Spleen (tissue), 7 donors: ENCODE data around the gene ATP5F1D.
"Not testable (repeated sequence)": the region's sequence is repeated elsewhere in the genome, so short reads cannot be mapped to it uniquely, and the experiment has no call there.

Experiments used
- CTCF ChIP-seq, 11 experiments: fragments of 200-600 bp in 7 of 11; fragments of 450-650 bp in 4 of 11; sonication (generic) in 4 of 11; IDR thresholded peaks in 8 of 11; conservative IDR thresholded peaks in 3 of 11; 1 replicate in 7 of 11; 2 replicates in 4 of 11; pipeline versions ENCODE4 v1.4.0 to v1.8.0; 2016 to 2021; ENCODE audit warnings: antibody characterized with exemption in 11 of 11, inconsistent platforms in 4 of 11, mild to moderate bottlenecking in 1 of 11
- POLR2A ChIP-seq, 3 donors: fragments of 450-650 bp; IDR thresholded peaks; one replicate each; pipeline ENCODE4 v1.5.1; 2017; ENCODE audit warnings: antibody characterized with exemption in 3 of 3, mild to moderate bottlenecking in 1 of 3
- POLR2AphosphoS5 ChIP-seq, 3 donors: sonication (generic); formaldehyde crosslinking; IDR thresholded peaks; one replicate each; pipeline ENCODE4 v1.5.1; 2017; ENCODE audit warnings: antibody characterized with exemption in 3 of 3
- donor health status: DM: no; HTN: no; CAD: no; lungs with moderate emphysema.
- donor health status: DM: no; HTN: no; CAD: no.
- donor health status: DM: no; HTN: no; CAD: no.

GRCh38 chr19:1246265-1247087 lies 4.9 kb downstream of the ATP5F1D start:
- not testable (repeated sequence) for TF ChIP-seq CTCF (IDR thresholded peaks at IDR 0.05 in 8 of 11, conservative IDR thresholded peaks at IDR 0.05 in 3 of 11); POLR2A (IDR thresholded peaks at IDR 0.05); POLR2AphosphoS5 (IDR thresholded peaks at IDR 0.05)
